ENCODE data around the gene MAP3K21.

The MAP3K21 gene

DNA sequence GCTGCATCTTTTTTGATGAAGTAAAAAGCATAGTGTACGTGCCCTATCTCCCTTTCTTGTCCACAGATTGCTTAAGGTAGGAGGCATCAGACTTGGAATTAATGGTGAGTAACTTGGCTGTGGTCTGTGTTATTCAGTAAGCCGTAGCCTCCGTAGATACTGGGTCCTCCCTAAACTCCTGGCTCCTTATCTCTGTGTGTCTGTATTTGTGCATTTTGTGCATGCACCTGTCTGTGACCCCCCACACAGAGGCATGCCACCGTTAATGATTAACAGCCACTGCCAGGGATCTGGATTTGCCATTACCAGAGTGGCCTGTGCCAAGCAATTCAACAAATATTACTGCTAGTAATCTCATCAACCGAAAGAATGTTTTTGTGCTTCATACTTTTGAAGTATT is 31.9 kb downstream of the MAP3K21 start:
- DNase-seq (ENCODE audit: low spot score), result peak; percentile 98

DNA sequence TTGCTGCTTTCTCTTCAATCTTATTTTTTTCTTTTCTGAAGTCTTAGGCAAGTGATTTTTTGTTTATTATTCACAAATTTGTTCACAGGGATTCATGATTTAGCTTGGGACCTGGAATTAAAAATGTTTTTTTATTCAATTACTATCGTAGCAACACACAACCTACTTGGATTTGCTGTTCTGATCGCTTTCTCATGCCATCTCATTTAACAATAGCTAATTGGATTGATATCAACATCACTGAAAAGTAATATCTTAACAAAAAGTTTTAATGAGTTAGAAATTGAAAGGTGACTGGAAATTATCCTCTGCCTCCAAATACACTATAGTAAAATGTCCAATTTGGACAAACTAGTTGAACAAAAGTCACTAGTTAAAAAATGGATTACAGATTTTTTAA is 32.4 kb downstream of the MAP3K21 start:
- DNase-seq (ENCODE audit: low spot score), result no peak

DNA sequence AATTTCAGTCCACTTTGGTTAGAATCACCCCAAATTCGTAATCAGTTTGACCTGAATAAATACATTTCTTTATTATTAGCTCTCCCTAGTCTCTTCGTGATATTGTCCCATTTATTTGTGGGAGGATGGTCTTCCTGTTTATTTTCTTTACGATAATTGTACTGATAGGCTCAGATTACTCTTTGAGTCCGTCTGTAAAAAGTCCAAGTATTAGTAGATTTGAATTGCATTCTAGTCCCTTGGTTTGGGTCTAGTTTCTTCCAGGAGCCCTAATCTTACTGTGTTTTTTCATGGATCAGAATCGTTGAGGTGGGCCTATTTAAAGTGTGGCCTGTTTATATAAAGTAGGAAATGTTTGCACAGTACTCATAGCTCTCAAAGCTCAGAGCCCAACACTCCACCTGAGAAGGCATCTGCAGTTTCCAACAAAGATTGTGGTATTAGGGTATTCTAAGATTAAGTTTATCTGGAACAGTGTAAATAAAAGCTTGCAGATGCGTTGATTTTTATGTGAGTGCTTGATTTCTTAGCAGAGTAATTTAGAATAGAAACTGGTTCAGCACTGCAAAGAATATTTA is 33.1 kb downstream of the MAP3K21 start:
- DNase-seq (ENCODE audit: low spot score), result peak; percentile 5

DNA sequence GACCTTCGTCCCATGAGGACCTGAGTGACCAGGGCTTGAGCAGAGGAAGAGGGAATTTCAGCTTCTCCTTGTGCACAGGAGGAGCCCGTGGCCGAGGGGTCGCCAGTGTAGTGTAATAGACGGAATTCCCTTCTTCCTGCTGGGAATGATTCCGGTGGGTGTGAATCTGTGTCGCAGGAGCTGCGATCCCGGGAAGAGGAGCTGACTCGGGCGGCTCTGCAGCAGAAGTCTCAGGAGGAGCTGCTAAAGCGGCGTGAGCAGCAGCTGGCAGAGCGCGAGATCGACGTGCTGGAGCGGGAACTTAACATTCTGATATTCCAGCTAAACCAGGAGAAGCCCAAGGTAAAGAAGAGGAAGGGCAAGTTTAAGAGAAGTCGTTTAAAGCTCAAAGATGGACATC is 34.4 kb downstream of the MAP3K21 start:
- DNase-seq (ENCODE audit: low spot score), result peak; percentile 62

DNA sequence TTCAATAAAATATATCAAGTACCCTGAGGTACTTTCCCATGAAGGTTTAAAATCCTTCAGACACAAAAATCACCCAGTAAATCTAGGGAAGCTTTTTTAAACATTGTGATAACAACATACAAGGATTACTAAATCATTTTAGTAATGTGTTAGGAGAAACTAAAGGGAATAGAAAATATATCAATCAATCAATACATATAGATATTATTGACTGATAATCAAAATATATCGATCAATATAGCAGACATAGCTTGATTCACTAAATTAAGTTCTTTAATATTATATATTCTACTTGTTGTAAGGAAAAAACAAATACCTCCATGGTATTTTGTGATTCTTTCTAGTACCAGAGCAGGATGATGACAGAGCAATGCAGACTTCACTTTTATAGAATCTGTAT is 35.2 kb downstream of the MAP3K21 start:
- DNase-seq (ENCODE audit: low spot score), result no peak

DNA sequence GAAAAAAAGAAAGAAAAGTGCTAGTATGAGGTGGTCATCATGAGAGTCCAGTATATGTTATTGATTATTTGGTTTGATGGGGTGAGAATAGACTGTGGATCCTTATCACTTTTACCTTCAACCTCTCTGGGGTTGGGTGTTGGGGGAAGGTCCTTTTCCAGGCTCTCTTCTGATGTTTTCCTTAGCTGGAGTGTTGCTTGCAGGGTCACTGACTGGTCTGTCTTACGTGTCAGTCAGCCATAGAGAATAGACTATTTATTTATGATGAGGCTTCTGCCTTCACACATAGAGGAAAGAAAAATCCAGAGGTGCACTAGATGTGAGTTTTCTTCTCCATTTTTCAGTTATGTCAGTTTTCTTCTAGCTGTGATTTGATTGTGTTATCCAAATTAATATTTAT is 36.5 kb downstream of the MAP3K21 start:
- peak; percentile 58 for DNase-seq (ENCODE audit: low spot score)

DNA sequence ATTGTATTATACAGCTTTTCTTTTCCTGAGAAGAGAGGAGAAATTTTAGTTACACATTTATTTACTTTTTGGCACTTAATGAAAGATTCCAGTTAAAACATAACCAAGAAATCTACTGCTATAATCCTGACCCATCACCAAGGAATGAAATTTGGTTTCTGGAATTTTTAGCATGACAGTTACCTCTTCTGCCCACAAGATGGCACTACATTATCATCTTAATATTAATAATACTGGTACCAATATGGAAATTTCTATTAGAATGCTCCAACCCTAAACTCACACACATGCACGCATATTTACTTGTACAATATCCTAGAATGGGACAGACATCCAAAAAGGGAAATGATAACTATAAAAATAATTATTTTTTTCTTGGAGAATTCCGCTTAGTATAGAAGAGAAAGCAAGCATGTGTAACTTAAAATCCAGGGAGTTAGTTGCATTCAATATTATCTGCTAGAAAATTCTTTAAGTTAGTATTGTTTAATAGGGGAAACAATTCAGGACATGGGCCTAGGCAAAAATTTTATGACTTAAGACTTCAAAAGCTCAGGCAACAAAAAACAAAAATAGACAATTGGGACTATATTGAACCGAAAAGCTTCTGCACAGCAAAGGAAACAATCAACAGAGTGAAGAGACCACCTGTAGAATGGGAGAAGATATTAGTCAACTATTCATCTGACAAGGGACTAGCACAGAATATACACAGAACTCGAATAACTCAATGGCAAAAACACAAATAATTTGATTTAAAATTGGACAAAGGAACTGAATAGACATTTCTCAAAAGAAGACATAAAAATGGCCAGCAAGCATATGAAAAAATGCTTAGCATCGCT is 37.4 kb downstream of the MAP3K21 start:
- DNase-seq (ENCODE audit: low spot score), result peak; percentile 81

DNA sequence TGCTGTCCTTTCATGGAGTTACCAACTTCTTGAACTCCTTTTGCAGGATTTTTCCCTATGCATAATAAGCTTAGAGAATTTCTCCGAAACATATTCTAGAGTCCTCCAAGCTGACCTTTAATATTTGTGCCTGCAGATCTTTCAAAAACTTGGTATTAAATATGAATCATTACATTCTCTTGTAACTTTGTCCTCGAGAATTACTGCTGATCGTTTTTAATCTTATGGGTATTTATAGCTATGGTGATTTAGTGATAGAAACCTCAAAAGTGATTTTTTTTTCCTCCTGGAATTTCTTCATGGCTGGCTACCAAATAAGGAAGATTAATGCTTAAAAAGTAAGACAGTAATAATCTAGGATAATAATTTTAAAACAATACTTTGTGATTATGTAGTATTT is 39.1 kb downstream of the MAP3K21 start:
- no peak for DNase-seq (ENCODE audit: low spot score)

DNA sequence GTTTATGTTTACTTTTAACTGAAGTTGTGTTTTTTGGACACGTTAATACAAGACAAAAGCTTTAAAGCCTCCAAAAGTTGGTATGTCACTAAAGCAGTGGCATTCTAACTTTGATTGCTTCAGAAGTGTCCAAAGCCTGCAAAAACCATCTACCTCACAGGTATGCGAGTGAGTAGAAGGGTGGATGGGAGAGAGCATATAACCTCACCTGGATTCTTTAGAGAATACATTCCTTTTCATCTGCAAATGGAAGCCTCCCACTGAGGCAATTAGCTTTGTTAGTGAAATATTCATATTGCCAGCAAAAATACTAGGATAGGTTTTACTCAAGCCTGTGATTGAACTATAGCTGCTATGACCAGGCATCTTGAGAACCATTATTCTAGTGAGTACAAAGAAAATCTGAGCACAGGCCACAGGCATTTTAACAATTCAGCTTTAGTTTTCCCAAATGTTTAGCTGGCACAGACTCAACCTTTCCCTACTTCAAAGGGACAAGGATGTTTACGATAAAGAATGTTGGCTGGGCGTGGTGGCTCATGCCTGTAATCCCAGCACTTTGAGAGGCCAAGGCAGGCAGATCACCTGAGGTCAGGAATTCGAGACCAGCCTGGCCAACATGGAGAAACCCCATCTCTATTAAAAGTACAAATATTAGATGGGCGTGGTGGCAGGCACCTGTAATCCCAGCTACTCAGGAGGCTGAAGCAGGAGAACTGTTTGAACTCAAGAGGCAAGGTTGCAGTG is 39.7 kb downstream of the MAP3K21 start:
- DNase-seq (ENCODE audit: low spot score), result peak; percentile 82

DNA sequence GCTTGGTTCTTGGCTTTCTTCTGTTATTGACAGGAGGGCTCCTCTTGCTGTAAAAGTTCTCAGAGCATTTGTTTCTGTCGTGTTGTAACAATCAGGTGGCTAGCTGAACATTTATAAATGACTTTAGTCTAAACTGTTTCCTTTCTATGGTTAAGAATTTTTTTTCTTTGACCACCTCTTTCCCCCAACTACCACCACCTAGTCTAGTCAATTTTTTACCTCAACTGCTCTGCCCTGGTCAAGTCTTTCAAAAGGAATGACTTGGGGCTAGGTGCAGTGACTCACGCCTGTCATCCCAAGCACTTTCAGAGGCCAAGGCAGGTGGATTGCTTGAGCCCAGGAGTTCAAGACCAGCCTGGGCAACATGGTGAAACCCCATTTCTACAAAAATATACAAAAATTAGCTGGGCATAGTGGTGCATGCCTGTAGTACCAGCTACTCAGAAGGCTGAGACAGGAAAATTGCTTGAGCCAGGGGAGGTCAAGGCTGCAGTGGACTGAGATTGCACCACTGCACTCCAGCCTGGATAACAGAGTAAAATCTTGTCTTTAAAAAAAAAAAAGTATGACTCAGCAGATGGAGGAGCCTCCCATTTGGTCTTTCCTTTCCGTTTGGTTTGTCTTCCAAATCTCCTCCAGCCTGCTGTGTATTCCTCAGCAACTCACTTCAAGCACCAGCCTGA is 40.7 kb downstream of the MAP3K21 start:
- peak; percentile 74 for DNase-seq (ENCODE audit: low spot score)

DNA sequence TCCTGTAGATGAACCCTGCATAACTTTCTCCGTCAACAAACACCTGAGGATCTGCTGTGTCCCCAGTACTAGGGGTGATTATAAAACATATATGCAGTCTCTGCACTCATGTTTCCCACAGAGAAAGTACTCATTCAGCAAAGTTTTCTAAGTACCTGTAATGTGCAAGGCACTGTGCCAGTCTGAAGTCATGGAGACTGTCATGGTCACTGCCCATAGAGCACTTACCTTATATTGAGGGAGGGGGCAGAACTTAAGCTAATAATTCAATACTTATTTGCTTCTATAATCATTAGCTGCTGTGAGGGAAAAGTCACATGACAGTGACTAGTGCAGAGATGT is 41.2 kb downstream of the MAP3K21 start:
- DNase-seq (ENCODE audit: low spot score), result peak; percentile 74

DNA sequence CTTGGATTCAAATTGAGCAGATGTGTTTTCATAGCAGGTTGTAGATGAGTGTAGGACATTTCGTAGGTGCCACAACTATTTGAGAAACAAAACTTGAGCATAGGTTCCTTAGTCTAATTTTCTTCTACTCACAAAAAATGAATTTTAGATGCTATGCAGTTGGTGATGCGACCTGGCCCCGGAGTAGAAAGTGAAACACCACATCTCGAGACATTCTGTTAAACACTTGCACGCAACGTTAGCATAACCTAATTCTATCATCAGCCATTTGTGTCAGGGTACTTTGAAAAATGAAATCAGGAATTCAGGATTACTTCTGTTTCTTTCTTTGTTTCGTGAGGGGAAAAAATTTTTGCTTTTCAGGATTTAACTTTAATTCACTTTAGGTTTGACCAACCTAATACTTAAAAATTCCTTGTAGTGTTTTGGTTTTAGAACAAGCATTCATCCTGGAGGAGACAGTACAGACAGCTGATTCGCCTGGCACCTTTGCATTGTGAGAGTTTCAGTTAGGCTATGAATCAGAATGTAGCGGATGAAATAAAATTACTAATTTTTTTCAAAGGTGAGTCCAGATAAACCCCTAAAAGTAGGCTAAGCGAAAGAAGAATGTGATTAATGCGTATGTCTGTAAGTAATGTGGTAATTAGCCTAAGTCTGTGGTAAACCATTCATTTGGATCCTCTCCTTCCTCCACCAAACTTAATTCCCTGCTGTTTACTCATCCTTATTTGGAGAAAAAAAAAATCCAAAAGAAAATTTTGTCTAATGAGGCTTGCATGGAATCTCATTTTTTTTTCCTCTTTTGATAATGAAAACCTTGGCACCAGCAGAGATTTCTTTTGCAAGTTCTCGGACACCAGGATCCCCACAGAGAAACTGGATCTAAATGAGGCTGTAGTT is 44.9 kb downstream of the MAP3K21 start:
- DNase-seq (ENCODE audit: low spot score), result peak; percentile 24

DNA sequence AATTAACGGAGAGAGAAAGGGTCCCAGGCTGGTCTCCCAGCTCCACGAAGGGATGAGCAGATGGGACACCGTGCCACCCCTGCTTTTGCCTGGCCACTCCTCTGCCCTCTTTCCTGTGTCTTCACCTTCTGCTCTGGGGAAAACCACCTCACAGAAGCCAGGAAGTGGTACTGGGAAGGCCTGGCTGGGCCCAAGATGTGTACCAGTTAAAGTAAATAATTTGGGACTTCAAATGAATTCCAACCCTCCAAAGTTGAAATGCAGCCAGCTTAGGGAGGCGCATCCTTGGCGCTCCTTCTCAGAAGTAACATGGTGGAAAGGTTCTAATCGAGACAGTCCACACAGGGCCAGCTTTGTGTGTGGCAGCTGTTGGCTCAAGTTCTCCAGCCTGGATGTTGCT is 45.7 kb downstream of the MAP3K21 start:
- no peak for DNase-seq (ENCODE audit: low spot score)

DNA sequence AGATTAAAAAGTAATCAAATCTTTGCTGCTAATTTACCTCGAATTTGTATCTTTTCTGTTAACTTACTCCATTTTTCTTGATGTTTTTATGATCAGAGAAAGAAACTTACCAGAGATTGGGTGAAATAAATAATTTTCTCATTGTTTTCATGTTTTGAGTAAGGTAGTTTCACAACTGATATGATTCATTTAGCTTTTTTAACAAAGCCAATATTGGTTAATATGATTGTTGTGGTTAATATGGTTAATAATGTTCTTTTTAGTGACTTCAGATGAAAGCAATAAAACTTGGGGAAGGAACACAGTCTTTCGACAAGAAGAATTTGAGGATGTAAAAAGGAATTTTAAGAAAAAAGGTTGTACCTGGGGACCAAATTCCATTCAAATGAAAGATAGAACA is 48.1 kb downstream of the MAP3K21 start:
- no peak for DNase-seq (ENCODE audit: low spot score)

DNA sequence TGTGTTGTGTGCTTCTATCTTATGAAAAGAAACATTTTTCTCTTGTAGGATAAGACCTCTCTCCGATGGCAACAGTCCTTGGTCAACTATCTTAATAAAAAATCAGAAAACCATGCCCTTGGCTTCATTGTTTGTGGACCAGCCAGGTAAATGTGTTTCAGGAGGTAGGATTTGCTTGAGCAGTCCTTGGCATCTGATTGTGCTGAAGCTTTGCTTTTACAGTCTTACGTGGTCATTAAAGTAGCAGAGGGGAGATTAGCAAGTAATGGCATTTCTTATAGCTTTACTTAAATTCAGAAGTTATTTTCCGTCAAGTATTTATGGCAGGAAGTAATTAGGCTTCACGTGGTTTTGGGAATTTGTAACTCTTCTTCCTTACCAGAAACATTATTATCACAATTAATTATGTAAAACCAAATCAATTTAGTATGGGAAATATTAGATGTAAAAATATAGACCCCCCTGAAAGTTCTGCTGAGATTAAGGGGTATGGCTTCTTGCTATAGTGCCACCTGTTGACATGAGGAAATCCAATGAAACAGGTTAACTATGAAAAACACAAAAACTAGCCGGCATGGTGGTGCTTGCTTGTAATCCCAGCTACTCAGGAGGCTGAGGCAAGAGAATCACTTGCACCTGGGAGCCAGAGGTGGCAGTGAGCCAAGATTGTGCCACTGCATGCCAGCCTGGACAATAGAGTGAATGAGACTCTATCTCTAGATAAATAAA is 49.0 kb downstream of the MAP3K21 start:
- DNase-seq (ENCODE audit: low spot score), result no peak

DNA sequence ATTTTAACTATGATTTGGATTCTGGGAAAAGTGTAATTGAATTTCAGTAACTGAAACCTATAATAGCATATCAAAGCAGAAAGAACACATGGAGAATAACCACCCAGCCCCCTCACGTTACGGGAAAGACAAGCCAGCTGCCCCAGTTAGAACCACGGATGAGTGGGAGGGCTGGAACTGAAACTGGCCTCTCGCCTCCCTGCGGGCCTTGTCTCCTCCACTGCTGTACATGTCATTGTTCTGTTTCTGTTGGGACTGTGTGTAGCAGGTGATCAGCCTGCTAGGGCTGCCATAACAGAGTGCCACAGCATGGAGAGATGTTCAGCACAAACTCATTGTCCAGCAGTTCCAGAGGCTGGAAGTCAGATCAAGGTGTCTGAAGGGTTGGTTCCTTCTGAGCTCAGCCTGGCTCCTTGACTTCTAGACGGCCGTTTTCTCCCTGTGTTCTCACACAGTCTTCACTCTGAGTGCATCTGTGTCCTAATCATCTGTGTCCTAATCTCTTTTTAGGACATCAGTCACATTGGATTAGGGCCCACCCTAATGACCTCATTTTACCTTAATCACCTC is 52.4 kb downstream of the MAP3K21 start:
- no peak for DNase-seq (ENCODE audit: low spot score)

DNA sequence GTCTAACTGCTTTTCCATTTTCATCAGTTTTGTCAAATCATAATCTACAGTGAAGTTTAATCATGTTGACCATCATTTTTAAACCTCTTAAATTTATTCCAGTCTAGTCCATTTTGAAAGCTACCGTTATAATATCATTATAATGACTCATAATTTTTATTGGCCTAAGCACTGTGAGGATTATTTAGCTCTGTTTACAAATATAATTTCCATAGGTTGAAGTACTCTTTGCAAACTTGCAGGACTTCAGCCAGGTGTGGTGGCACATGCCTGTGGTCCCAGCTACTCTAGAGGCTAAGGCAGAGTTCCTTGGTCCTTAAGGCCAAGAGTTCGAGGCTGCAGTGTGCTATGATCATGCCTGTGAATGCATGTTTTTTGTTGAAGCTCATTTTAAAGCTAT is 54.3 kb downstream of the MAP3K21 start:
- DNase-seq (ENCODE audit: low spot score), result no peak

DNA sequence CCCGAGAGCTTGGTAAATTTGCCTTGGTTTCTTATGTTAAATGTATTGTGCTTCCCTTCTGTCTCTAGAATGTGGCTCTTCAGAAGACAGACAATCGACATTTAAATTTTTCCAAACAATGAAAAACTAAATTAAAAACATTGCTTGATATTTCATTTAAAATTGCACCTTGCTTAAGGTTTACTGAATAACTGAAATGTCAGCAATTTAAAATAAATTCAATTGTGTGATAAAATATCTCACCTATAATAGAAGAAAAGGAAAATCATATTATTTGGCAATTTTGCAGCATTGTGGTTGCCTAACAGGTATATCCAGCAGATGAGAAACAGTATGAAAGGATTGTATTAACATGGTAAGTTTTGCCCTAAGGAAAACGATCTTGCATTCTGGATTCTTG is 56.5 kb downstream of the MAP3K21 start:
- no peak for DNase-seq (ENCODE audit: low spot score)

DNA sequence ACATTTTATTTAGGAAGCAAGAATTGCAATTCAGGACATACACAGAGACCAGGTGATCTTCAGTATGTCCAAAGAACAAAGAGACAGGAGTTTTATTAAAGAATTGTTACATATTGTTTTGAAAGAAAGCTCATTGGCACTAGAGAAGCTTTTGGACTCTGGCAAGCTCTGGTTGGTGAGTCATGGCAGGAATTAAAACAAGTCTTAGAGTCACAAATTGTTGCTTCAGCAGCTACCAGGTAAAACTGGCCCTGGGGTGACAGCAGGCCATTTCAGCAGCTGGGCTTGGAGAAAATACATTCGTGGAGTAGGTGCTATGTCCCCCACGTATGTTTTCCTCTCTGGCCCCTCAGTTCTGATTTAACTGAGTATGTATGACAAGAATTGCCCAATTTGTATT is 58.8 kb downstream of the MAP3K21 start:
- DNase-seq (ENCODE audit: low spot score), result peak; percentile 40

DNA sequence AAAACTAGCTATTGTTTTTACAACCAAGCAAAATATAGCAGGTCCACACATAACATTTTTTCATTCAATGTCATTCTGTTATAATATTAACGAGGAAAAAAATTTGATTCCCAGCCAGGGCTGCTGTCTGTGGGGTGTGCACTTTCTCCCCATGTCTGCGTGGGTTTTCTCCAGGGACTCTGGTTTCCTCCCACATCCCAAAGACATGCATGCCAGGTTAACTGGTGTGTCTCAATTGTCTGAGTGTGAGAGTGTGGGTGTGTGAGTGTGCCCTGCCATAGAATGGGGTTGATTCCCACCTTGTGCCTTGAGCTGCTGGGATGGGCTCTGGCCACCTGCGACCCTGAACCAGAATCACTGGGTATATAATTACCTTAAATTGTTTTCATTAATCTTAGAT is 60.1 kb downstream of the MAP3K21 start:
- DNase-seq (ENCODE audit: low spot score), result no peak

DNA sequence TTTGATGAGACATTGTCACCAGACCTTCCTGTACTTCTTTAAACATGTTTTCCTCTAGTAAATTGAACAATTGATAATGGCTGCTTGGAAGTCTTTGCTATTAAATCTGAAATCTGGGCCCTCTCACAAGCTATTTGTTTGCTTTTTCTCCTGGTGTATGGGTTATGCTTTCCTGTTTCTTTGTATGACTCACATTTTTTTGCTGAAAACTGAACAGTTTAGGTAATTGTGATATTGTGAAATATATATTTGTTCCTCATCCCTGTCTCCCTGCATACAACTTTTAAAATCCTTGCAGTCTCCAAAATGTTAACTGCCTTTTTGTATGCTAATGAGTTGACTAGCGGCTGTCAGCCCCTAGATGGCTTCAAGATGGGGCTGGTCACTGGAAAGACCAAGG is 61.6 kb downstream of the MAP3K21 start:
- no peak for DNase-seq (ENCODE audit: low spot score)

All from kidney tubule cell (primary cell).